ENCODE measurements around the gene PSMD9.

DNA sequence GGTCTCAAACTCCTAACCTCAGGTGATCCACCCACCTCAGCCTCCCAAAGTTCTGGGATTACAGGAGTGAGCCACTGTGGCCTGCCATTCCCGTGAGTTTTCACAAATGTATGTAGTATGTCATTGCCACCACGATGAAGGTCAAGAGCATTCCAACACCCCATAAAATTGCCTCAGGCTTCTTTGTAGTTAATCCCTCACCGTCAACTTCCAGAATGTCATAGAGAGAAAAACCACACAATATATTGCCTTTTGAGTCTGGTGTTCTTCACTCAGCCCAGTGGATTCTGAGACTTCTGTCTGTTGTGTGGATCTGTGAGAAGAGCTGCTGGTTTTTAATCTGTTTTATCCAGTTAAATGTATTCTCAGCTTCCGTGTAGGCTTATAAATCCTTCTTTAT lies 17.2 kb downstream of the PSMD9 start:
- TF ChIP-seq, protein P1, sequence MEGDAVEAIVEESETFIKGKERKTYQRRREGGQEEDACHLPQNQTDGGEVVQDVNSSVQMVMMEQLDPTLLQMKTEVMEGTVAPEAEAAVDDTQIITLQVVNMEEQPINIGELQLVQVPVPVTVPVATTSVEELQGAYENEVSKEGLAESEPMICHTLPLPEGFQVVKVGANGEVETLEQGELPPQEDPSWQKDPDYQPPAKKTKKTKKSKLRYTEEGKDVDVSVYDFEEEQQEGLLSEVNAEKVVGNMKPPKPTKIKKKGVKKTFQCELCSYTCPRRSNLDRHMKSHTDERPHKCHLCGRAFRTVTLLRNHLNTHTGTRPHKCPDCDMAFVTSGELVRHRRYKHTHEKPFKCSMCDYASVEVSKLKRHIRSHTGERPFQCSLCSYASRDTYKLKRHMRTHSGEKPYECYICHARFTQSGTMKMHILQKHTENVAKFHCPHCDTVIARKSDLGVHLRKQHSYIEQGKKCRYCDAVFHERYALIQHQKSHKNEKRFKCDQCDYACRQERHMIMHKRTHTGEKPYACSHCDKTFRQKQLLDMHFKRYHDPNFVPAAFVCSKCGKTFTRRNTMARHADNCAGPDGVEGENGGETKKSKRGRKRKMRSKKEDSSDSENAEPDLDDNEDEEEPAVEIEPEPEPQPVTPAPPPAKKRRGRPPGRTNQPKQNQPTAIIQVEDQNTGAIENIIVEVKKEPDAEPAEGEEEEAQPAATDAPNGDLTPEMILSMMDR (IDR thresholded peaks at IDR 0.05 in 2 of 3, conservative IDR thresholded peaks at IDR 0.05 in 1 of 3; ENCODE audit: borderline replicate concordance in 1 of 3, insufficient read depth in 1 of 3, low read depth in 2 of 3, low read length in 2 of 3) = no peak
- no peak for TF ChIP-seq EZH2 (IDR thresholded peaks at IDR 0.05)
- TF ChIP-seq, protein P2, sequence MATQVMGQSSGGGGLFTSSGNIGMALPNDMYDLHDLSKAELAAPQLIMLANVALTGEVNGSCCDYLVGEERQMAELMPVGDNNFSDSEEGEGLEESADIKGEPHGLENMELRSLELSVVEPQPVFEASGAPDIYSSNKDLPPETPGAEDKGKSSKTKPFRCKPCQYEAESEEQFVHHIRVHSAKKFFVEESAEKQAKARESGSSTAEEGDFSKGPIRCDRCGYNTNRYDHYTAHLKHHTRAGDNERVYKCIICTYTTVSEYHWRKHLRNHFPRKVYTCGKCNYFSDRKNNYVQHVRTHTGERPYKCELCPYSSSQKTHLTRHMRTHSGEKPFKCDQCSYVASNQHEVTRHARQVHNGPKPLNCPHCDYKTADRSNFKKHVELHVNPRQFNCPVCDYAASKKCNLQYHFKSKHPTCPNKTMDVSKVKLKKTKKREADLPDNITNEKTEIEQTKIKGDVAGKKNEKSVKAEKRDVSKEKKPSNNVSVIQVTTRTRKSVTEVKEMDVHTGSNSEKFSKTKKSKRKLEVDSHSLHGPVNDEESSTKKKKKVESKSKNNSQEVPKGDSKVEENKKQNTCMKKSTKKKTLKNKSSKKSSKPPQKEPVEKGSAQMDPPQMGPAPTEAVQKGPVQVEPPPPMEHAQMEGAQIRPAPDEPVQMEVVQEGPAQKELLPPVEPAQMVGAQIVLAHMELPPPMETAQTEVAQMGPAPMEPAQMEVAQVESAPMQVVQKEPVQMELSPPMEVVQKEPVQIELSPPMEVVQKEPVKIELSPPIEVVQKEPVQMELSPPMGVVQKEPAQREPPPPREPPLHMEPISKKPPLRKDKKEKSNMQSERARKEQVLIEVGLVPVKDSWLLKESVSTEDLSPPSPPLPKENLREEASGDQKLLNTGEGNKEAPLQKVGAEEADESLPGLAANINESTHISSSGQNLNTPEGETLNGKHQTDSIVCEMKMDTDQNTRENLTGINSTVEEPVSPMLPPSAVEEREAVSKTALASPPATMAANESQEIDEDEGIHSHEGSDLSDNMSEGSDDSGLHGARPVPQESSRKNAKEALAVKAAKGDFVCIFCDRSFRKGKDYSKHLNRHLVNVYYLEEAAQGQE (IDR thresholded peaks at IDR 0.05; ENCODE audit: low read depth) = no peak
- TF ChIP-seq, protein P3, sequence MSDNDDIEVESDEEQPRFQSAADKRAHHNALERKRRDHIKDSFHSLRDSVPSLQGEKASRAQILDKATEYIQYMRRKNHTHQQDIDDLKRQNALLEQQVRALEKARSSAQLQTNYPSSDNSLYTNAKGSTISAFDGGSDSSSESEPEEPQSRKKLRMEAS (IDR thresholded peaks at IDR 0.05) = no peak
- no peak for TF ChIP-seq POLR2A (IDR thresholded peaks at IDR 0.05; ENCODE audit: borderline replicate concordance, extremely low read depth, insufficient read depth, insufficient read length)
- no peak for TF ChIP-seq EZH2phosphoT487 (IDR thresholded peaks at IDR 0.05; ENCODE audit: borderline replicate concordance)
- no peak for TF ChIP-seq POLR2AphosphoS5 (IDR thresholded peaks at IDR 0.05; ENCODE audit: low read depth, low read length)
- no peak for TF ChIP-seq ZFX (IDR thresholded peaks at IDR 0.05)
- no peak for TF ChIP-seq RAD21 (IDR thresholded peaks at IDR 0.05; ENCODE audit: low read depth)
- TF ChIP-seq FOSL1 (IDR thresholded peaks at IDR 0.05; ENCODE audit: low read depth) = no peak
- no peak for TF ChIP-seq CEBPB (IDR thresholded peaks at IDR 0.05; ENCODE audit: low read depth)

Data from HCT116 (cell line).